GM18526 (cell line): ENCODE results near the gene AKAP1.

Experiments used
- POLR2A ChIP-seq: IDR thresholded peaks from 3 replicates; pipeline ENCODE4 v1.6.1; 2011; ENCODE audit not compliant: insufficient read length; ENCODE audit errors: extremely low read depth

The AKAP1 gene

GRCh38 chr17:57096472-57097202, 11.6 kb downstream of the AKAP1 start:
- no peak for TF ChIP-seq POLR2A

- no peak for TF ChIP-seq POLR2A
These were observed 12.9 kb downstream of the AKAP1 start for GRCh38 chr17:57097832-57098421.

- TF ChIP-seq POLR2A = no peak
These were observed 14.1 kb downstream of the AKAP1 start for GRCh38 chr17:57099165-57099564.

GRCh38 chr17:57102122-57102521, 17.1 kb downstream of the AKAP1 start:
- TF ChIP-seq POLR2A = no peak

GRCh38 chr17:57104461-57105175, 19.6 kb downstream of the AKAP1 start:
- no peak for TF ChIP-seq POLR2A

GRCh38 chr17:57105591-57105990, 20.5 kb downstream of the AKAP1 start:
- TF ChIP-seq POLR2A = no peak

- TF ChIP-seq POLR2A = no peak
These were observed 21.2 kb downstream of the AKAP1 start for GRCh38 chr17:57106107-57106835.

- no peak for TF ChIP-seq POLR2A
These were observed 21.9 kb downstream of the AKAP1 start for GRCh38 chr17:57106836-57107497.

GRCh38 chr17:57107498-57108101, 22.6 kb downstream of the AKAP1 start:
- no peak for TF ChIP-seq POLR2A

GRCh38 chr17:57108671-57109392, 23.8 kb downstream of the AKAP1 start:
- TF ChIP-seq POLR2A = no peak

- TF ChIP-seq POLR2A = no peak
These were observed 24.5 kb downstream of the AKAP1 start for GRCh38 chr17:57109393-57110151.

- TF ChIP-seq POLR2A = no peak
These were observed 25.1 kb downstream of the AKAP1 start for GRCh38 chr17:57110152-57110542.

GRCh38 chr17:57110579-57111325, 25.7 kb downstream of the AKAP1 start:
- no peak for TF ChIP-seq POLR2A
